ENCODE results near the gene CDH13. TPM values are rescaled to one million over a fixed set of nuclear protein-coding genes. Genes with fewer than 3 reads are reported as not detected.

Gene CDH13
- total RNA-seq, 2 experiments from 2014 or later, result not detected

DNA sequence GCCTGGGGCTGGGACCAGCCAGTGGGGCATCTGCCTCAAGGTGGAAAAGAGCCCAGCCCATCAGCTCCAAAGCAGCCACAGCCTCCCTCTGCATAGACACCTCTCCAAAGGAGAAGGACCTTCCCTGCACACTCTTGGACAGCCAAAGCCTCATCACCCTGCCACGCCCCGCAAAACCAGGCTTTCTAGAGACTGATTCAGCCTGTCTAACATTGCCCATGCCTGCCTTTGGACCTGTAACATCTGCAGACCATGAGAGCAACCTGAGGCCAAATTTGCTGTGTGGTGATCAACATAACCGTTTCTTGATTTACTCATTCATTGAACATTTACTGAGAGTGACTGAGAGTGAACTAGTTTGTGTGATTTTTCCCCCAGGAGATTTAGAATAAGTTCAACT is 961.3 kb downstream of the CDH13 start:
- no TSS peak for BruUV-seq (replicated peaks)
- Histone ChIP-seq H4K20me1 (ENCODE audit: insufficient read depth, low read length) (no peaks in the 10 kb centered on the region), H3K27ac (ENCODE audit: low read depth, low read length, poor library complexity, severe bottlenecking) (no peak overlapping the region), H3K9me3 (ENCODE audit: low read length) (no peaks in the 10 kb centered on the region), H3K36me3 (ENCODE audit: insufficient read depth, low read length) (no peaks in the 10 kb centered on the region), H3K4me1 (ENCODE audit: insufficient read depth, low read length, poor library complexity, severe bottlenecking) (no peaks in the 10 kb centered on the region), H3K79me2 (ENCODE audit: insufficient read depth, low read depth, low read length) (no peaks in the 10 kb centered on the region), H3K4me2 (ENCODE audit: low read length) (no peak overlapping the region), H2AFZ (ENCODE audit: low read length) (no peak overlapping the region), H3K9me2 (ENCODE audit: insufficient read depth, low read length) (no peaks in the 10 kb centered on the region), H3K4me3 (ENCODE audit: low read depth, low read length, poor library complexity, severe bottlenecking) (no peak overlapping the region)
- DNase-seq (ENCODE audit: low spot score), result no peak
- intact Hi-C loops (cut with micrococcal nuclease; ENCODE audit: unreplicated experiment), result no loop called here
- no peak for TF ChIP-seq CTCF (conservative IDR thresholded peaks at IDR 0.05; ENCODE audit: low read length)
- POLR2A ChIA-PET, result interaction anchor here (0.6 kb wide), 1 partner anchor 212 kb away, joined by 3 read pairs; no protein-coding TSS in a partner anchor
- CTCF ChIA-PET (ENCODE audit: unreplicated experiment), result no interaction called here

DNA sequence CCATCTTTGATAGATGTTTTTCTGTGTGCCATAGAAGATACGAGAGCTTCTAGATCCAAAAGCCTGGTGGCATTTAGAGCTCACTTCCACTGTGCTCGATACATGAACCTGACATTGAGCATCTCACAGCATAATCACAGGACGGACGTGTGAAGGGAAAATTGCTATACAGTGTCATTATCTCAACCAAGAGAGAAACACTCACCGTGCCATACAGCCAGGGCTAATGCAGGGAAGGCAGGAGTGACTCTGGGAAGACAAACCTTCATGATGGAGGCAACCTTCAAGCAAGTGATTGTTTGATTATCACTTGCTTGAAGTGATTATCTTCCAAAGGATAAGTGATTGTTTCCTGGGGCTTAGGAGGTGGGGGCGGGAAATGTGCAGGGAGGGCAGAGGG is 962.8 kb downstream of the CDH13 start:
- ChIA-PET CTCF (ENCODE audit: unreplicated experiment) (no interaction called here), POLR2A (no interaction called here)
- no peaks in the 10 kb centered on the region for H3K36me3 ChIP-seq (ENCODE audit: insufficient read depth, low read length)
- H3K9me3 ChIP-seq (ENCODE audit: low read length), result no peaks in the 10 kb centered on the region
- H4K20me1 ChIP-seq (ENCODE audit: insufficient read depth, low read length), result no peaks in the 10 kb centered on the region
- no peak overlapping the region for H2AFZ ChIP-seq (ENCODE audit: low read length)
- no TSS peak for BruUV-seq (replicated peaks)
- H3K4me1 ChIP-seq (ENCODE audit: insufficient read depth, low read length, poor library complexity, severe bottlenecking), result no peaks in the 10 kb centered on the region
- no peak overlapping the region for H3K4me3 ChIP-seq (ENCODE audit: low read depth, low read length, poor library complexity, severe bottlenecking)
- no peak for TF ChIP-seq EZH2phosphoT487 (IDR thresholded peaks at IDR 0.05; ENCODE audit: borderline replicate concordance, low read depth, low read length)
- no peak for TF ChIP-seq CTCF (conservative IDR thresholded peaks at IDR 0.05; ENCODE audit: low read length)
- no peaks in the 10 kb centered on the region for H3K79me2 ChIP-seq (ENCODE audit: insufficient read depth, low read depth, low read length)
- H3K27ac ChIP-seq (ENCODE audit: low read depth, low read length, poor library complexity, severe bottlenecking), result no peak overlapping the region
- no peaks in the 10 kb centered on the region for H3K9me2 ChIP-seq (ENCODE audit: insufficient read depth, low read length)
- intact Hi-C loops (cut with micrococcal nuclease; ENCODE audit: unreplicated experiment), result no loop called here
- H3K4me2 ChIP-seq (ENCODE audit: low read length), result no peak overlapping the region
- DNase-seq (ENCODE audit: low spot score), result no peak

- H3K36me3 ChIP-seq (ENCODE audit: insufficient read depth, low read length), result no peaks in the 10 kb centered on the region
- intact Hi-C loops (cut with micrococcal nuclease; ENCODE audit: unreplicated experiment), result no loop called here
- H3K79me2 ChIP-seq (ENCODE audit: insufficient read depth, low read depth, low read length), result no peaks in the 10 kb centered on the region
- H3K9me3 ChIP-seq (ENCODE audit: low read length), result no peaks in the 10 kb centered on the region
- POLR2A ChIA-PET, result no interaction called here
- CTCF ChIA-PET (ENCODE audit: unreplicated experiment), result no interaction called here
- TF ChIP-seq CTCF (conservative IDR thresholded peaks at IDR 0.05; ENCODE audit: low read length) (no peak), EZH2phosphoT487 (IDR thresholded peaks at IDR 0.05; ENCODE audit: borderline replicate concordance, low read depth, low read length) (no peak)
- no peaks in the 10 kb centered on the region for H3K4me1 ChIP-seq (ENCODE audit: insufficient read depth, low read length, poor library complexity, severe bottlenecking)
- H3K4me3 ChIP-seq (ENCODE audit: low read depth, low read length, poor library complexity, severe bottlenecking), result no peak overlapping the region
- no peak overlapping the region for H2AFZ ChIP-seq (ENCODE audit: low read length)
- DNase-seq (ENCODE audit: low spot score), result no peak
- no TSS peak for BruUV-seq (replicated peaks)
- H3K9me2 ChIP-seq (ENCODE audit: insufficient read depth, low read length), result no peaks in the 10 kb centered on the region
- H4K20me1 ChIP-seq (ENCODE audit: insufficient read depth, low read length), result no peaks in the 10 kb centered on the region
- no peak overlapping the region for H3K27ac ChIP-seq (ENCODE audit: low read depth, low read length, poor library complexity, severe bottlenecking)
- no peak overlapping the region for H3K4me2 ChIP-seq (ENCODE audit: low read length)
Observed at GRCh38 chr16:83592778-83593177, 966.0 kb downstream of the CDH13 start.

Data from OCI-LY7 (cell line).